ENCODE measurements around the gene ZNF799.
A peak's percentile ranks its signal among the peaks of the same experiment; 100 is the strongest.
"Not testable (repeated sequence)": the region's sequence is repeated elsewhere in the genome, so short reads cannot be mapped to it uniquely, and the experiment has no call there.

ZNF799 gene

DNA sequence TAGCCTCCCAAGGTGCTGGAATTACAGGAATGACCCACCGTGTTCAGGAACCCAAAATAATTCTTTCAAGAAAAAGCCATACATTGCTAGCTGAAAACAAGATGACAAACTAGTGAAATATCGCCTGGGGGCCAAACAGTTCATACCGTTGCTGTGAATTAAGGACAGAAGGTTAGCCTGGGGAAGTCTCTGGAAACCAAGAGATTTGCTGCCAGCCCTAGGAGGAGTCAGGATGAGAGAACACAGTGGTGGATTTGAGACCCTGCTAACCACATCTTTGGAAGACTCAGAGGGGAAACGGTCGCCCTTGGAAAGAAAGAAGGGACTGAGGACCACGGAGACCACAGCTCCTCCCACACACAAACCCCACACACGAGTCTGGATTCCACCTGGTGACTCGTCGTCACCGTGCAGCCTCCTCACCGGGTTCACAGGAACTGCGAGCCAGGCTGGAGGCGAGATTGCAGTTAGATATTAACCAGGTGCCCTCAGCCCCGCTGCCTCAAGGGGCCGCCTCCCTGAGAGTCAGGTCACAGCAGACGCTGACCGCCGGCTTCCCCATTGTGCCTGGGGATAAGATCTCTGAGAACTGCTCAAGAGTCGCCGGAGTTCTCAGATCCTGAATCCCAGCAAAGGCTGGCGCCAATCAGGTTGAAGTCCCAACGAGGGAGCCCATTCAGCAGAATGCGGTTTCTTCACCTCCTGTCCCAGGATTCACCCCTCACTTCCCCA is 1.0 kb downstream of the ZNF799 start:
- not testable (repeated sequence) for H3K36me3 ChIP-seq (ENCODE audit: insufficient read depth, low read length); H3K27ac ChIP-seq (ENCODE audit: low read depth, low read length); H3K27me3 ChIP-seq (ENCODE audit: insufficient read depth, low read length); H3K4me1 ChIP-seq (ENCODE audit: insufficient read depth, low read length); H3K9me3 ChIP-seq (ENCODE audit: insufficient read depth, low read depth, low read length)
- 7% methylated on average over 19 of the region's 23 CpGs for WGBS
- Histone ChIP-seq H3K4me3 (ENCODE audit: low read length) (peak overlapping the region; percentile 81), H3K9ac (ENCODE audit: low read depth, low read length) (peak overlapping the region; percentile 64)

DNA sequence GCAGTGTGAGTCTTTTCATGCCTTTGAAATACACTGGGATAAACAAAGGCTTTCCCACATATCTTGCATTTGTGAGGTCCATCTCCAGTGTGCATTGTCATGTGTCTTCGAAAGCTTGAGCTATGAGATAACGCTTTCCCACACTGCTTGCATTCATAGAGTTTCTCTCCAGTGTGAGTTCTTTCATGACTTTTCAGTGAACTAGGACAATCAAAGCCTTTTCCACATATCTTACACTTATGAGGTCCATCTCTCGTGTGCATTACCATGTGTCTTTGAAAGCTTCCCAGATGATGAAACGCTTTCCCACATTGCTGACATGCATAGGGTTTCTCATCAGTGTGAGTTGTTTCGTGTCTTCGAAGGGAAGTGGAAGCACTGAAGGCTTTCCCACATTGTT is 9.9 kb downstream of the ZNF799 start:
- WGBS = 97% methylated on average over 6 of the region's 6 CpGs
- peaks cover 20% of the 10 kb centered on the region for H3K36me3 ChIP-seq (ENCODE audit: insufficient read depth, low read length)

DNA sequence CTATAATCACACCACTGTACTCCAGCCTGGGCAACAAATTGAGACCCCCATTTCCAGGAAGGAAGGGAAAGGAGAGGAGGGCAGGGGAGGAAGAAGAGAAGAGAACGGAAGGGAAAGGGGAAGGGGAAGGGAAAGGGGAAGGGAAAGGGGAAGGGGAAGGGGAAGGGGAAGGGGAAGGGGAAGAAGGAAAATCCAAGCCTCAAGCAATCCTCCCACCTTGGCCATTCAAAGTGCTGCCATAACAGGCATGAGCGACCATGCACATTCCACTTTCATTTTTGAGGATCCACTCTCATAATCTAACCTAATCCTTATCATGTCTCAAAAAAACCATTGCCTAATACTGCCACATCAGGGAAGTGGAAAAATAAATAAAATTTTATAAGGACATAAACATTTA is 14.7 kb downstream of the ZNF799 start:
- not testable (repeated sequence) for H3K4me3 ChIP-seq (ENCODE audit: low read length); H3K27ac ChIP-seq (ENCODE audit: low read depth, low read length); H3K9ac ChIP-seq (ENCODE audit: low read depth, low read length); H3K4me1 ChIP-seq (ENCODE audit: insufficient read depth, low read length); H3K27me3 ChIP-seq (ENCODE audit: insufficient read depth, low read length)
- H3K9me3 ChIP-seq (ENCODE audit: insufficient read depth, low read depth, low read length) = peaks cover 28% of the 10 kb centered on the region
- WGBS = no CpG with 5 or more reads among the region's 2 CpGs
- H3K36me3 ChIP-seq (ENCODE audit: insufficient read depth, low read length) = peaks cover 11% of the 10 kb centered on the region

More for the DNA sequence above, 9.9 kb downstream of the ZNF799 start:
- H3K4me3 ChIP-seq (ENCODE audit: low read length); H3K4me1 ChIP-seq (ENCODE audit: insufficient read depth, low read length); H3K27ac ChIP-seq (ENCODE audit: low read depth, low read length); H3K9ac ChIP-seq (ENCODE audit: low read depth, low read length); H3K27me3 ChIP-seq (ENCODE audit: insufficient read depth, low read length): not testable (repeated sequence)
- H3K9me3 ChIP-seq (ENCODE audit: insufficient read depth, low read depth, low read length) = peaks cover 18% of the 10 kb centered on the region; the same call in 1 of the 2 replicates

DNA sequence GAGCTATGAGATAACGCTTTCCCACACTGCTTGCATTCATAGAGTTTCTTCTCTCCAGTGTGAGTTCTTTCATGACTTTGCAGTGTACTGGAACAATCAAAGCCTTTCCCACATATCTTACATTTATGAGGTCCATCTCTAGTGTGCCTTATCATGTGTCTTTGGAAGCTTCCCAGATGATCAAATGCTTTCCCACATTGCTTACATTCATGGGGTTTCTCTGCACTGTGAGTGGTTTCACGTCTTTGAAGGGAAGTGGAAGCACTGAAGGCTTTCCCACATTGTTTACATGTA is 20.7 kb downstream of the ZNF799 start:
- H3K27me3 ChIP-seq (ENCODE audit: insufficient read depth, low read length) = no peaks in the 10 kb centered on the region
- no peak overlapping the region for H3K27ac ChIP-seq (ENCODE audit: low read depth, low read length)
- peaks cover 59% of the 10 kb centered on the region for H3K9me3 ChIP-seq (ENCODE audit: insufficient read depth, low read depth, low read length)
- H3K9ac ChIP-seq (ENCODE audit: low read depth, low read length) = no peak overlapping the region
- WGBS = 98% methylated on average over 2 of the region's 2 CpGs
- no peaks in the 10 kb centered on the region for H3K36me3 ChIP-seq (ENCODE audit: insufficient read depth, low read length)
- no peaks in the 10 kb centered on the region for H3K4me1 ChIP-seq (ENCODE audit: insufficient read depth, low read length)
- no peak overlapping the region for H3K4me3 ChIP-seq (ENCODE audit: low read length)

DNA sequence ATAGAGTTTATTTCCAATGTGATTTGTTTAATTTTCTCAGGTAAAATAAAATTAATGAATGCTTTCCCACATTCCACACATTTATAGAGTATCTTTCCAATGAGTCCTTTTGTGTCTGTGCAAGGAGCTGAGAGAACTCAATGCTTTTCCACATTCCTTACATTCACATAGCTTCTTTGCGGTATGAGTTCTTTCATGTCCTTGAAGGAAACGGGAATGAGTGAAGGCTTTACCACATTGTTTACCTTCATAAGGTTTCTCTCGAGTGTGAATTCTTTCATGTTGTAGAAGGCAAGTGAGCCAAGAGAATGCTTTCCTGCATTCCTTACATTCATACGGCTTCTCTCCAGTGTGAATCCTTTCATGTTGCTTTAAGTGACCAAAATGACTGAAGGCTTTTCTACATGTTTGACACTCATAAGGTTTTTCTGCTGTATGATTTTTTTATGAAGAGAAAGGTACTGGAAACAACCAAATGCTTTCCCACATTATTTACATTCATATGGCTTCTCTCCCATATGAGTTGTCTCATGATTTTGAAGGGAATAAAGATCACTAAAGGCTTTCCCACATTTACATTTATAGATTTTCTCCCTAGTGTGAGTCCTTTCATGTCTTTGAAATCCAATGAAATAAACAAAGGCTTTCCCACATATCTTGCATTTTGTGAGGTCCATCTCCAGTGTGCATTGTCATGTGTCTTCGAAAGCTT is 21.2 kb downstream of the ZNF799 start:
- Histone ChIP-seq H3K27ac (ENCODE audit: low read depth, low read length) (no peak overlapping the region), H3K9me3 (ENCODE audit: insufficient read depth, low read depth, low read length) (peaks cover 59% of the 10 kb centered on the region), H3K36me3 (ENCODE audit: insufficient read depth, low read length) (no peaks in the 10 kb centered on the region), H3K9ac (ENCODE audit: low read depth, low read length) (no peak overlapping the region), H3K4me3 (ENCODE audit: low read length) (no peak overlapping the region), H3K4me1 (ENCODE audit: insufficient read depth, low read length) (no peaks in the 10 kb centered on the region), H3K27me3 (ENCODE audit: insufficient read depth, low read length) (no peaks in the 10 kb centered on the region)
- WGBS = 90% methylated on average over 5 of the region's 5 CpGs

DNA sequence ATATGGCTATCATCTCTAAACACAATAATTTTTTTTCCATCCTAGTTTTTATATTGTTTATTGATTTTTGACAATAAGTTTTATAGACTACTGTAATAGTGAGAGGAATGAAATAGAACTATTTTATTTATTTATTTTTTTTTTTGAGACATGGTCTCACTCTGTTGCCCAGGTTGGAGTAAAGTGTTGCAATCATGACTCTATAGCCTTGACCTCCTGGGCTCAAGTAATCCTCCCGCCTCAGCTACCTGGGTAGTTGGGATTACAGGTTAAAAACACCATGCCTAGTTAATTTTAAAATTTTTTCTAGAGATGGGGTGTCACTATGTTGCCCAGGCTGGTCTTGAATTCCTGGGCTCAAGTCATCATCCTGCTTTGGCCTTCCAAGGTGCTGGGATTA is 27.0 kb downstream of the ZNF799 start:
- Histone ChIP-seq H3K9ac (ENCODE audit: low read depth, low read length) (no peak overlapping the region), H3K27me3 (ENCODE audit: insufficient read depth, low read length) (no peaks in the 10 kb centered on the region), H3K9me3 (ENCODE audit: insufficient read depth, low read depth, low read length) (peaks cover 27% of the 10 kb centered on the region; the same call in 1 of the 2 replicates), H3K4me3 (ENCODE audit: low read length) (no peak overlapping the region), H3K36me3 (ENCODE audit: insufficient read depth, low read length) (no peaks in the 10 kb centered on the region), H3K4me1 (ENCODE audit: insufficient read depth, low read length) (no peaks in the 10 kb centered on the region), H3K27ac (ENCODE audit: low read depth, low read length) (no peak overlapping the region)
- WGBS = 100% methylated on average over 1 of the region's 1 CpG

DNA sequence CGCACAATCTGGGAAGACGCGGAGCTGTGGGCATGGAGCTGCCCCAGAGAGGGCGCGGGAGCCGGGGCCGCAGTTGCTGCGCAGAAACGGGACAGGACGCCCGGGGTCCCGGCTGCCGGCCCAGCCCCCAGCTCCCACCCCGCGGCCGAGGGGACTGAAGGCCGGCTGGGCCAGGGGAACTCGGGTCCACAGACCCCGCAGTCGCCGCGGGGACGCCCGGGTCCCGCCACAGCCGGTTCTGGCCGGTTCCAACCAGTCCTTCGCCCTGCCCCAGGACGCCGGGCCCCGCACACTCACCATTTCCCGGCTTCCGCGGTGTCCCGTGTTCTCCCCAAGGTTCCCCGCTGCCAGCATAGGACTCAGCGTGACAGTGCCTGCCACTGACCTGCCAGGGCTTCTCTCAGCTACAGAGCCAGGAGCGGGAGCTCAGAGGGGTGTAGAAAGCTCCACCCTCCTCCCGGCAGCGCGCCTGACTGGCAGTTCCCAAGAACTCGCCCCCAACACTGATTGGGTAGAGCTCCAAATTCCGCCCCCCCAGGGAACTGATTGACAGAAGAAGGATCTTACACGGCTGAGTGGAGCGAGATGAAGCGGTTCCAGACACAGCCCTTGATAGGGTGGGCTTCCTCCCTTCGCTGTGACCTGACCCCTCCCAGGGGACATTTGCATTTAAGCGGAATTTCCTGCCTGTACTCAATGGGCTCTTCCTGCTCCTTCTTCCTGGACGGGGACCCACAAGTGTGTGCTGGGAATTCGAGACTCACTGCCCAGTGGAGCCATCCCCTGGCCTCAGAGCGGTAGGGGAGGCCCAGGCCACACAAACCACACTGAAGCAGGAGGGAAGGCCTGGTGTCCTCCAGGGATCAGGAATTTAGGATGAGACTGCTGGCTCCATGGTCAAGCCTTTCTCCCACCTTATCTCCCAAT is 35.6 kb downstream of the ZNF799 start, which contains the start of gene ZNF442:
Gene ZNF442, minus strand, starts transcription at position 448 of the 927 bp plus-strand sequence. CDS start 2,052 bp downstream, outside the sequence.
- WGBS = under 1% methylated on average over 51 of the region's 51 CpGs
- peaks cover 4% of the 10 kb centered on the region for H3K4me1 ChIP-seq (ENCODE audit: insufficient read depth, low read length)
- peaks cover 8% of the 10 kb centered on the region; the same call in 1 of the 2 replicates for H3K27me3 ChIP-seq (ENCODE audit: insufficient read depth, low read length)
- H3K9ac ChIP-seq (ENCODE audit: low read depth, low read length) = peak within 1 kb of the TSS; percentile 88
- H3K4me3 ChIP-seq (ENCODE audit: low read length) = peak within 1 kb of the TSS; percentile 84
- H3K27ac ChIP-seq (ENCODE audit: low read depth, low read length) = peak within 1 kb of the TSS; percentile 39; the same call in 1 of the 2 replicates
- no peaks in the 10 kb centered on the region for H3K36me3 ChIP-seq (ENCODE audit: insufficient read depth, low read length)
- H3K9me3 ChIP-seq (ENCODE audit: insufficient read depth, low read depth, low read length) = peaks cover 13% of the 10 kb centered on the region; the same call in 1 of the 2 replicates

DNA sequence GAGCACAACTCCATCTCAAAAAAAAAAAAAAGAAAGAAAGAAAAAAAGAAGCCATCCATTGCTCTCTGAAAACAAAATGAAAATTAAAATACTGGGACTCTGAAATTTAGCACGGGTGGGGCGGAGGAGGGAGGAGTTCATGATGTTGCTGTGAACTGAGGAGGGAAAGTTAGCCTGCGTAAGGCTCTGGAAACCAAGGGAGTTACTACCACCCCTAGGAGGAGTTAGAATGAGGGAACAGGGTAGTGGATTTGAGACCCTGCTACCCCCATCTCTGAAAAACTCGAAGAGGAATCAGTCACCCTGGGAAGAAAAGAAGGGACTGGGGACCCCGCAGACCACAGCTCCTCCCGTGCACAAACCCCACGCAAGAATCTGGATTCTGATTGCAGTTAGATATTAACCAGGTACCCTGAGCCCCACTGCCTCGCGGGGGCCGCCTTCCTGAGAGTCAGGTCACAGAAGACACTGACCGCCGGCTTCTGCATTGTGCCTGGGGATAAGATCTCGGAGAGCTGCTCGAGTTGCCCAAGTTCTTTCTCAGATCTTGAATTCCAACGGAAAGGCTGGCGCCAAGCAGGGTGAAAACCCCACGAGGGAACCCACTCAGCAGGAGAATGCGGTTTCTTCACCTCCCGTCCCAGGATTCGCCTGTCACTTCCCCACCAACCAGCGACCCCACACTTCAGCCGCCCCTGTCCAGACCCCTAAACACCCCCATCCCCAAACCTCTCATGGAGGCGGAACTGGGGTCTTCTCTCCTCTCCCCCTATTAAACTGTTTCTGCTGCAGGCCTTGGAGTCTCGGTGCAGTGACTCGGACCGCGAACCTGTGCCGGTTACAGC is 36.5 kb downstream of the ZNF799 start:
- Histone ChIP-seq H3K4me1 (ENCODE audit: insufficient read depth, low read length) (peaks cover 4% of the 10 kb centered on the region), H3K27ac (ENCODE audit: low read depth, low read length) (no peak overlapping the region), H3K4me3 (ENCODE audit: low read length) (peak overlapping the region; percentile 84), H3K36me3 (ENCODE audit: insufficient read depth, low read length) (no peaks in the 10 kb centered on the region), H3K27me3 (ENCODE audit: insufficient read depth, low read length) (peaks cover 8% of the 10 kb centered on the region; the same call in 1 of the 2 replicates), H3K9ac (ENCODE audit: low read depth, low read length) (peak overlapping the region; percentile 88), H3K9me3 (ENCODE audit: insufficient read depth, low read depth, low read length) (peaks cover 13% of the 10 kb centered on the region; the same call in 1 of the 2 replicates)
- WGBS = 21% methylated on average over 28 of the region's 28 CpGs

DNA sequence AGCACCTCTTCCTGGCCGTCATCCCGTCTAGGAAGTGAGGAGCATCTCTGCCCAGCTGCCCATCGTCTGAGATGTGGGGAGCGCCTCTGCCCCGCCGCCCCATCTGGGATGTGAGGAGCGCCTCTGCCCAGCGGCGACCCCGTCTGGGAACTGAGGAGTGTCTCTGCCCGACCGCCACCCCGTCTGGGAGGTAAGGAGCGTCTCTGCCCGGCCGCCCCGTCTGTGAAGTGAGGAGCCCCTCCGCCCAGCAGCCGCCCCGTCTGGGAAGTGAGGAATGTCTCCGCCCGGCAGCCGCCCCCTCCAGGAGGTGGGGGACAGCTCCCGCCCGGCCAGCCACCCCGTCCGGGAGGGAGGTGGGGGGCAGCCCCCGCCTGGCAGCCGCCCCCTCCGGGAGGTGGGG is 38.8 kb downstream of the ZNF799 start:
- not testable (repeated sequence) for H3K4me1 ChIP-seq (ENCODE audit: insufficient read depth, low read length); H3K9ac ChIP-seq (ENCODE audit: low read depth, low read length); H3K4me3 ChIP-seq (ENCODE audit: low read length); H3K36me3 ChIP-seq (ENCODE audit: insufficient read depth, low read length); H3K27ac ChIP-seq (ENCODE audit: low read depth, low read length); H3K27me3 ChIP-seq (ENCODE audit: insufficient read depth, low read length)
- peaks cover 19% of the 10 kb centered on the region; the same call in 1 of the 2 replicates for H3K9me3 ChIP-seq (ENCODE audit: insufficient read depth, low read depth, low read length)
- WGBS = 97% methylated on average over 30 of the region's 30 CpGs

DNA sequence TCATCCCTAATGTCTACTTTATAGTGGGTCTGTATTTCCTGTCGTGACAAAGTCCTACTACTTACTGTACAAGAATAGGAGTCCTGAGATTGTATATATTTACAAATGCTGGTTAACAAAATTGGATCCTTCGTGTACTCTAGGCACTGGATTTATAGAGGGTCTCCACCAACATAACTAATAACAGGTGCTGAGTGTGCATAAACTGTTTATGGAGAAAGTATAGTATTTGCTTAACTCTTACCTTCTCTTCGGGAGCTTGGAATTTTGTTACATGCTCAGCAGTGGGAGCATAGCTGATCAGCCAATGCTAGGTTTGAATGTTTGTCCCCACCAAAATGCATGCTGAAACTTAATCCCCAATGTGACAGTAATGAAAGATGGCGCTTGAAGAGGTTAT is 47.7 kb downstream of the ZNF799 start:
- peaks cover 71% of the 10 kb centered on the region for H3K9me3 ChIP-seq (ENCODE audit: insufficient read depth, low read depth, low read length)

More for the DNA sequence above, 47.7 kb downstream of the ZNF799 start:
- Histone ChIP-seq H3K36me3 (ENCODE audit: insufficient read depth, low read length) (peaks cover 25% of the 10 kb centered on the region), H3K4me3 (ENCODE audit: low read length) (no peak overlapping the region), H3K4me1 (ENCODE audit: insufficient read depth, low read length) (no peaks in the 10 kb centered on the region), H3K9ac (ENCODE audit: low read depth, low read length) (no peak overlapping the region), H3K27me3 (ENCODE audit: insufficient read depth, low read length) (no peaks in the 10 kb centered on the region), H3K27ac (ENCODE audit: low read depth, low read length) (no peak overlapping the region)
- WGBS = 98% methylated on average over 2 of the region's 4 CpGs

All from HUES64 (cell line).